Hindlimb muscle (tissue), 1 donor: ENCODE measurements around the gene SNAPC2. TPM values are rescaled to one million over a fixed set of nuclear protein-coding genes. Genes with fewer than 3 reads are reported as not detected.

Source experiments
- DNase-seq: peaks from one replicate; pipeline ENCODE4 v3.0.0-alpha.2; 2013
- polyA plus RNA-seq: library from polyadenylated mRNA; unstranded; fragments of 120-200 nt; gene quantifications from one replicate; pipeline ENCODE4 v1.2.1, GENCODE V29; 2013; ENCODE audit not compliant: insufficient read length

SNAPC2 gene, protein sequence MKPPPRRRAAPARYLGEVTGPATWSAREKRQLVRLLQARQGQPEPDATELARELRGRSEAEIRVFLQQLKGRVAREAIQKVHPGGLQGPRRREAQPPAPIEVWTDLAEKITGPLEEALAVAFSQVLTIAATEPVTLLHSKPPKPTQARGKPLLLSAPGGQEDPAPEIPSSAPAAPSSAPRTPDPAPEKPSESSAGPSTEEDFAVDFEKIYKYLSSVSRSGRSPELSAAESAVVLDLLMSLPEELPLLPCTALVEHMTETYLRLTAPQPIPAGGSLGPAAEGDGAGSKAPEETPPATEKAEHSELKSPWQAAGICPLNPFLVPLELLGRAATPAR
- 22.8 TPM for polyA plus RNA-seq

DNA sequence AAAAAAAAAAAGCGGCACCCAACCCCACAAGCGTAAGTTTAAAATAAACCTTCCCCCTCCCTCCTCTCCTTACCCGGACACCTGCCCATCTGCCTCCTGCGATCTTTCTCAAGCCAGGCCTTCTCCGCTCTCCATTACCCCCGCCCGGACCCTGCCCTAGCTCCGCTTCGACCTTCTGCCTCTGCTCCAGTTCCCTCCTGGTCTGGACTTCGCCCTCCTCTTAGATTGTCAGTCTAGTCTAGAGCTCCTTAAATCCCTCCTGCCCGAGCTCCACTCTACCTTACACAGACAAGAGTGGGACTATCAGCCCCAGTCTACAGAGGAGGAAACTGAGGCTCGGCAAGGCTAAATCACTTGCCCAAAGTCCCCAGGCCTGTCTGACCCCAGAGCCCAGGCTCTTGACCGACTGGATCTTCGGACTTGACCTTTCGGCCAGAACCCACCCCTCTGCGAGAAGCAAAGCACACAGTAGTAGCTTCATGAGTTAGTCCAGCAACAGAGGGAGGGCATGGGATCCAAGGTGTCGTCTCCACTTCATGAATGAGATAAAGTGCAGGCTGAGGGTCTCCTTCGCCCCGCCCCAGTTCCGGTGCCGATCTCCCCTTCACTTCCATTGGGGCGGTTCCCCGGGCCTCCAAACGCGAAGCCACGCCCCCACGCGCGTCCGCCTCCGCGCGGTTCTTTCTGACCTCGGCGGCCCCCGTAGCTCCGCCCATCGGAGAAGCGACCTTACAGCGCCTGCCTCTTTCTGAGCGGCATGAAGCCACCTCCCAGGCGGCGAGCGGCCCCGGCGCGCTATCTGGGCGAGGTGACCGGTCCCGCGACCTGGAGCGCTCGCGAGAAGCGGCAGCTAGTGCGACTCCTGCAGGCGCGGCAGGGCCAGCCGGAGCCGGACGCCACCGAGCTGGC, at the start of gene SNAPC2:
Gene SNAPC2 (plus strand): TSS at position 729 of the 909 bp plus-strand sequence. CDS start 29 bp downstream, at position 758.
- DNase-seq = peak; percentile 95

DNA sequence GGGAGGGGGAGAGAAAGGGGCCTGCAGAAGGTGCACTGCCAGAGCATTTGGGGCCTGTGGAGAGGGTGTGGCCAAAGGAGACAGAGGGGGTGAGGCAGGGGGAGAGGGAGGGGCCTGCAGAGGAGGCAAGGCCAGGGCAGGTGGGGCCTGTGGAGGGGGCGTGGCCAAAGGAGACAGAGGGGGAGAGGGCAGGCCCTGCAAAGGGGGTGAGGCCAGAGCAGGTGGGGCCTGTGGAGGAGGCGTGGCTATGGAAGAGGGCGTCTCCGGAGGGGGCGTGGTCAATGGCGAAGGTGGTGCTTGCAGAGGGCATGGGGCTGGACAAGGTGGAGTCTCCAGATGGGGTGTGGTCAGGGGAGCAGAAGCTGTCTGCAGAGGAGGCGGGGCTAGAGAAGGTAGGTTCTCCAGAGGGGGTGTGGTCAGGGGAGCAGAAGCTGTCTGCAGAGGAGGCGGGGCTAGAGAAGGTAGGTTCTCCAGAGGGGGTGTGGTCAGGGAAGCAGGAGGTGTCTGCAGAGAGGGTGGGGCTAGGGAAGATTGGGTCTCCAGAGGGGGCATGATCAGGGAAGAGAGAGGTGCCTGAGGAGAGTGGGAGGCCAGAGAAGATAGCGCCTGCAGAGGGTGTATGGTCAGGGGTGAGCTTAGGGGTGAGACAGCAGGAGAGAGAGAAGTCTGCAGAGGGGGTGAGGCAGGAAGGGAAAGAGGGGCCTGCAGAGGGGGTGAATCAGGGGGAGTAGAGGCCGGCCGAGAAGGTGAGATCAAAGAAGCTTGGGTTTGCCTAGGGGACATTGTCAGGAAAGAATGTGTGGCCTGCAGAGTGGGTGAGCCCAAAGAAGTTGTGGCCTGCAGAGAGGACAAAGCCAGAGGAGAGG, 49.3 kb upstream of the SNAPC2 start:
- DNase-seq = peak; percentile 47

DNA sequence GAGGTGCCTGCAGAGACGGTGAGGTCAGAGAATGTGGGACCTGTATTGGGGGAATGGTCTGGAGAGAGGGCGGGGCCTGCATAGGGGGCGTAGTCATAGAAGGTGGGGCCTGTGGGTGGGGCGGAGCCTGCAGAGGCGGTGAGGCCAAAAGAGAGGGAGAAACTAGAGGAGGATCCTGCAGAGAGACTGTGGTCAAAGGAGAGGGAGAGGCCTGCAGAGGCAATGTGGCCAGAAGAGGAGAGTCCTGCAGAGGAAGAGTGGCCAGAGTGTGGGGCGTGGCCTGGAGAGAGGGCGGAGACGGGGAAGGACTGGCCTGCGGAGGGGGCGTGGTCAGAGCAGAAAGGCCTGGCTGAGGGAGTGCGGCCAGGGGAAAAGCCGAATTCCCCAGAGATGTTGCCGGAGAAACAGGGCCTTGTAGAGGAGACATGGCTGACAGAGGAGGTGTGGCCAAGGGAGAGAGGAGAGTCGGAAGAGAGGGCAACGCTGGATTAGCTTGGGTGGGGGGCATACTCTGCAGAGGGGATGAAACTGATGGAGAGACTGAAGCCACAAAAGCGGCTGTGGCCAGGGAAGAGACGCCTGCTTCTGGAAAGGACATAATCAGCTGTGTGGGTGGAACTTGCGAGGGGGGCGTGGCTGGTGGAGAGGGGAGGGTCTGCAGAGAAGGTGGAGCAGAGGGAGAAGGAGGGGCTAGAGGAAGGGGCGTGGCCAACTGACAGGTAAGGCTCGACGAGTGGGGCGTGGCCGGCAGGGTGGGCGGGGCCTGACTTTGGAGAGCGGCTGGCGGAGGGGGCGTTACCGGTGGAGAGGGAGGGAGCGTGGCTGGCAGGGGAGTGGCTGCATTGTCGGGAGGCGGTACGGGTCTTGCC, 48.5 kb upstream of the SNAPC2 start:
- peak; percentile 80 for DNase-seq

DNA sequence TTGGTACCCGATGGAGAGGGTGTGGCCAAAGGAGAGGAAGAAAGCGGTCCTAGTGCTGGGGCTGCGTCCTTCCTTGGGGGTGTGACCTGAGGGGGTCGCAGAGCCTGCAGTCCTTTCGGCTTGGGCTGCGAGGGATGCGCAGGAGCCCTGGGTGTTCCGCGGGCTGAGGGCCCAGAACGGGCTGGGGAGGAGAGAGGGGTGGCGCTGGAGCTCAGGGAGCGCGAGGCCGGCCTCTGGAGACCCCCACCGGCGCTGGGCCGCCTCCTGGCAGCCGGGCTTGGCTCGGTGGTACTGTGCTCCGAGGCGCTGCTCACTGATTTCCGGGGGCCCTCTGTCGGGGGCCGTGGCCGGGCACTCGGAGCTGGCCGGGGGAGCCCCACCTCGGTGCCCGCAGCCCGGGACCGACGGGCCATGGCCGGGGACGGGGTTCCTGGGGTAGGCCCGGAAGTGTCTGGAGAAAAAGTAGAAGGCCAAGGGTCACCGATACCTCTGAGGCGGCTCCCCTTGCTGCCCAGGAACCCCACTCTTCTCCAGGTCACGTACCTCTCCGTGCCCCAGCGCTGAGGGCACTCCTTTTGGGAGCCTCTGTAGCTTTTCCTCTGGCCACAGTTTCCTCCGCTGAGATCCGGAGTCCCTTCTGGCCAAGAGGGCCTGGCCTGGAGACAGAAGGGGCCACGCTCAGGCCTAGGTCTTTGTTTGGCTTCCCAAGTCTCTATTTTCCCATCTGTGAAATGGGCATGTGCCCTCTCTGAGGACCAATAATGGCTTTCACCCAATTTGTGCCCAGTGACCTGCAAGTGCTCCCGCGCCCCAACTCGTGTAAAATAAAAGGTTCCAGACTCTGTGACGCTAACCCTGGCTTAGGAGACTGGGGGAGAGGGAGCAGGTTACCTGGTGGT, 47.6 kb upstream of the SNAPC2 start:
- no peak for DNase-seq

DNA sequence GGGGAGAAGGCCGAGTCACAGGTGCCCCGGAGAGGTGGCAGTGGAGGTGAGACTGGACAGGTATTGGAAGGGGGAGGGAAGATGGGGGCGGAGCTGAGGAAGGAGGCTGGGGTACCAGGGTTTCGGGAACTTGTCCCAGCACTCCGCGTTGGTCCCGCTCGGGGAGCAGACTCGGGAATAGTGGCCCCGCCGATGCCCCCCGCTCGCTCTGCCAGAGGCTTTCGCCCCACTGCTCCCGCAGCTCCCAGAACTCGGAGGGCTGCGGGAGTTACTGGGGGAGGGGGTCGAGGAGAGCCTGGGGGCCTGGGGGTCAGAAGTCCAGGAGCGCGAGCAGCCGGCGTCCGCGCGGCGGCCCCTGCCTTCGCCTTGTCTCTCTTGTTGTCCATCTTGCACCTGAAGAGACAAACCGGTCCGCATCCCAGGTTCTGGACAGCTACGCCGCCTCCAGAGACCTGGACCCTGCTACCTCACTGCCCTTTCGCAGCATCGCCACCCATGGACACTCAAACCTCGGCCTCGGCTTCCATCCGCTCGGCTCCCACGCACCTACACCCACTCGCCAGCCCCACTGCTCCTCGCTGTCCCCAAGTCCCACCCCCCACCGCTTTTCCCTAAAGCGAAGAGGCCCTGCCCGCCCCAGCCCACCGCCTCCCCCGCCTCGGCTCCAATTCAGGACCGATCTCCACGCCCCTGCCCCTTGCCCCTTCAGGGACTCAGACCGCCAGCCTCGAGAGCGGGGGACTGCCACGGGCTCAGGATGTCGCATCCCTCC, 46.6 kb upstream of the SNAPC2 start:
- no peak for DNase-seq

DNA sequence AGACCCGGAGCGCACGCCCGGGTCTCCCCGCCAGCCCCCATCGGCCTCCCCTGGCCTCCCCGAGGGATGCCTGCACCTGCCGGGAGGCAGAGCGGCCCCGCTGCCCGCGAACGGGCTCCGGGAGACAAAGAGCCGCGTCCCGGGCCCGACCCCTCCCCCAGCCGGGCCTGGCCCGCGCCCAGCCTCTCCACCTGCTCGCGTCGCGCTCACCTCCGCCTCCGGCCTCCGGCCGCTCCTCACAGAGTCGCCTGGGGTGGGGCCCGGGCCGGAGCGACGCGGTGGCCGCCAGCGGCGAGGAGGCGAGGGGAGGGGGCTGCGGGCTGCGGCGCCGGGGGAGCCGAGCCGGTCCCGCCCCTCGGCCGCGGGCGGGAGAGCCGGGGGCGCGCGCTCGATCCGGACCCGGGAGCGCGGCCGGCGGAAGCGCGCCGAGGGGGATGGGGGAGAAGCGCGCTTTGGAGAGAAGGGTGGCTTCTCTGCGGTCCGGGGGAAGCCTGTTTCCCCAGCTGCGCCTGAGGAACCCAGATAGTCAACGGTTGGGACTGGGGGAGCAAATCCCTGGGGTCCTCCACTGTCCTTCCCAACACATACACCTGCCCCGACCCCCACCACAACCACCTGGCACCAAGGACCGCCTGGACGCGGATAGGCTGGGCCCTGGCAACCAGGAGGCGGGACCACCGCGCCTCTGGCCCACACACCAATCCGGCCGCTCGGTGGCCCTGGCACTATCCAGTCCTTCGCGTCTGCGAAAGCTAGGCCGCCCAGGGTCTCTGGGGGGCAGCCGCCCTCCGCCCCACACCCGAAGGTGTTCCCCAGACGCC, 45.9 kb upstream of the SNAPC2 start, which contains the start of gene PRR36:
Gene PRR36 (minus strand): TSS at position 315 of the 821 bp plus-strand sequence. CDS start 701 bp downstream, outside the sequence.
- DNase-seq = no peak

DNA sequence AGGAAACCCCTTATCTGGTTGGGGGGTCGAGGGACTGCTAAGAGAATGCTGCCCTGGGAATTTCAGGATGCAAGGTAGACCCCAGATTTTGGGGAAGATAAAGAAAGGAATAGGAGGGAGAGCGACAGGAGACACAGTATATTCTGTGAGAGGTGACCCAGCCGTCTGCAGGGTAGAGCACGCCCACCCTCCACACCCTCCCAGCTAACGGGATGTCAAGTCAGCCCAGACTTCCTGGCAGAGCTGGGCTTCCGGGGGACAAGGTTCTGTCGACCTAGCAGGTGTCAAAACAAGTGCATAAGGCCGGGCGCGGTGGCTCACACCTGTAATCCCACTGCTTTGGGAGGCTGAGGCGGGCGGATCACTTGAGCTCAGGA, 45.3 kb upstream of the SNAPC2 start:
- DNase-seq = no peak

DNA sequence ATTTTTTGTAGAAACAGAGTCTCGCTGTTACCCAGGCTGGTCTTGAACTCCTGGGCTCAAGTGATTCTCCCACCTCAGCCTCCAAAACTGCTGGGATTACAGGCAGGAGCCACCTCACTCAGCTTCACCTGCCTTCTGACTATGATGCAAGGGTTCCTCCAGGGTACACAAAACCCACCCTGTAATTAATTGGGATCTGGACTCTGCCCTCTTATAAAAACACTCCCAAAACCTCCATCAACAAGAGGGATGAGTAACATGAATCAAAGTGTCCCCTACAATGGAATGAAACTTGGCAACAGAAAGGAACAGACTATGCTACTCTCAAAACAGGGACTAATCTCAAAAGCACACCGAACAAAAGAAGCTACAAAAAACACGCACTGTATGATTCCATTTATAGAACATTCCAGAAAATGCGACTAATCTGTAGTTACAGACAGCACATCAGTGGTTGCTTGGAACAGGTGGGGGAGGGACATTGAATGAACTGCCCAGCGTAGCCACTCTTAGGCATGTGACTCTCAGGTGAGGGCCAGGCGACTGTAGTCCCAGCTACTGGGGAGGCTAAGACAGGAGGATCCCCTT, 42.8 kb upstream of the SNAPC2 start:
- no peak for DNase-seq

DNA sequence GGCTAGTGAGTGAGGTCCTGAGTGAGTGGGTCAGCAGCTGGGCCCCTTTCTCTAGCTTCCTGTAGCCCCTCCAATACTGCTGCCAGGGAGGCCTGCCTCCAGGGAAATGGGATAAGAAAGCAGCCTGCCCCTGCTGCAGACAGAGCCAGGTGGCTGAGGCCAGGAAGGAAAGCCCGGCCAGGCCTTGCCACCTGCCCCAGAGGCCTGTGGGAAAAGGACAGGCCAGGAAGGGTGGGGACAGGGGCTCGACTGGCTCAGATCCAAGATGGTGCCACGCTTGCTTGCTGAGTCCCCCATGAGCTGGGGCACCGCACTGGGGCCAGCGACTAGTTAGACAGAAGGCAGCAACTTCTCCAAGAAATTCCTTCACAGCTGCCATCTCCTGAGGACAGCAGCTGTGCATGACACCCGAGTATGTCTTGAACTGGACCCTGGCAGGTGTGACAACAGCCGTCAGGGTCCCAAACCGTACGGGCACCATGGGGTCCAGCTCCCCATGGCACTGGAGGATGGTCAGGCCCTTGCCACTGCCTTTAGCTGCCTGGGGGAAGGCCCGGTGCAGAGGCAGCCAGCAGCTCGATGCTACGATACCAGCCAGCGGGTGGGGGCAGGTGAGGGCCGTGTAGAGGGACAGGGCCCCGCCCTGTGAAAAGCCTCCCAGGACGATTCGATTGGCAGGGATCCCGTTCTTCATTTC, 40.9 kb upstream of the SNAPC2 start:
- no peak for DNase-seq

DNA sequence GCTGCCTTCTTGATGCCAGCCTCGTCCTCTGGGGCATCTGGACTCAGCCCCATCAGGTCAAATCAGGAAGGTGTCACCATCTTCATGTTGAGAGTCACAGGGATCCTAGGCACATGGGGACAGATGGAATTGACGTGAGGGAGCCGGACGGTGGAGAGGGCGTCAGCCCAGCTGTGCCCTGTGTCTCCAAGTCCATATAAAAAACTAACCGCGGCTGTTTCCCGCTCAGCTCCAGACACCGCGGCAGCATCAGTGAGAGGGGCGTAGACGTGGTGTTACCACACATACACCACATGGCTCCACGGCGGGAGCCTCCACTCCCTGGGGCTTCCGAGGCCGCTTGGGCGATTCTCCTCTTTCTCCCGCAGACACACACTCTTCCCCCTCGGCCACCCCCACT, 40.3 kb upstream of the SNAPC2 start:
- DNase-seq = no peak

DNA sequence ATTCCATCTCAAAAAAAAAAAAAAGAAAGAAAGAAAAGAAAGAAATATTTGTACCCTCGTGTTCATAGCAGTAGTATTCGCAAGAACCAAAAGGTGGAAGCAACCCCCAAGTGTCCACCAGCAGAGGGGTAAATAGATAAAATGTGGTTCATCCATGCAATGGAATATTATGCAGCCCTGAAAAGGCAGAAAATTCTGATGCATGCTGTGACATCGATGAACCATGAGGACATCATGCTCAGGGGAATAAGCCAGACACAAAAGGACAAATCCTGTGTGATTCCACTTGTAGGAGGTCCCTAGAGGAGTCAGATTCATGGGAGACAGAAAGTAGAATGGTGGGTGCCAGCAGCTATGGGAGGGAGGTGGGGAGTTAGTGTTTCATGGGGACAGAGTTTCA, 38.2 kb upstream of the SNAPC2 start:
- DNase-seq = no peak

DNA sequence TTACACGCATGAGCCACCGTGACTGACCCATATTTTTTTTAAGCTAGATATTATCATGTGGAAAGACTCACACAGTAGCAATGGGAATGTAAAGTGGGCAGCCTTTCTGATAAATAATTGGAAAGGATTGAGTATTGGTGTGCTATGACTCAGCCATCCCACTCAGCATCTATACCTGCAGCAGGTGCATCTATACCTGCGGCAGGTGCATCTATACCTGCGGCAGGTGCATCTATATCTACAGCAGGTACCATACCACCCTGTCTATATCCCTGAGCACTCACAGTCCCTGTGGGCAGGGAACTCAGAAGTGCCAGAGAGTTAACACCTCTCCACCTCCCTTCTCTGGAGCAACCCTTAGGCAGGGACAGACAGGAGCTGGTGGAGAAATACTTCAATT, 37.0 kb upstream of the SNAPC2 start:
- DNase-seq = no peak

DNA sequence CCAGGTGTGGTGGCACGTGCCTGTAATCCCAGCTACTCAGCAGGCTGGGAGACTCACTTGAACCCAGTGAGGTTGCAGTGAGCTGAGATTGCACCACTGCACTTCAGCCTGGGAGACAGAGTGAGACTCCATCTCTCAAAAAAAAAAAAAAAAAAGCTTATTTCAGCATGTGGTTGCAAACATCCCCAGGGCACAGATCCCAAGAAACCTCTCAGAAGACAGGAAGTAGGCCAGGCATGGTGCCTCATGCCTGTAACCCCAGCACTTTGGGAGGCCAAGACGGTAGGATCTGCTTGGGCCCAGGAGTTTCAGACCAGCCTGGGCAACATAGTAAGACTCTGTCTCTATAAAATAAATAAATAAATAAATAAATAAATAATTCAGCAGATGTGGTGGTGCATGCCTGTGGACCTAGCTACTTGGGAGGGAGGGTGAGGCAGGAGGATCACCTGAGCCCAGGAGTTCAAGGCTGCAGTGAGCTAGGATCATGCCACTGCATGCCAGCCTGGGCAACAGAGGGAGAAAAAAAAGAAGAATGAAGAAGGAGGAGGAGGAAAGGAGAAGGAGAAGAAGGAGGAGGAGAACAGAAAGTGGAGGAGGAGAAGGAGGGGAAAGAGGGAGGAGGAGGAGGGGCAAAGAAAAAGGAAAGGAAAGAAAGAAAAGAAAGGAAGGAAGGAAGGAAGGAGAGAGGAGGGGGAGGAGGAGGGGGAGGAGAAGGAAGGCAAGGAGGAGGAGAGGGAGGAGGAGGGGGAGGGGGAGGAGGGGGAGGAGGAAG, 36.2 kb upstream of the SNAPC2 start:
- no peak for DNase-seq

DNA sequence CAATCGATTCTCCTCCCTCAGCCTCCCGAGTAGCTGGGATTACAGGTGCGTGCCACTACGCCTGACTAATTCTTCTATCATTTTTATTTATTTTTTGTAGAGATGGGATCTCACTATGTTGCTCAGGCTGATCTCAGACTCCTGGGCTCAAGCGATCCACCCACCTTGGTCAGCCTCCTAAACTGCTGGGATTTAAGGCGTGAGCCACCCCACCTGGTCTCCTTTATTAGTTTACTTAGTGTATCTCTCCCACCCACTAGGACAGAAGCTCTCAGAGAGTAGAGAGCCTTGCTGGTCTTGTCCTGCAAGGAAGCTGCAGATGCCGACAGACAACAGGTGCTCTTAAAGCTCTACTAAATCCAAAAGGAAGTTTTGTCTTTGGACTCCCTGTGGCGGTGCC, 34.3 kb upstream of the SNAPC2 start:
- DNase-seq = no peak

DNA sequence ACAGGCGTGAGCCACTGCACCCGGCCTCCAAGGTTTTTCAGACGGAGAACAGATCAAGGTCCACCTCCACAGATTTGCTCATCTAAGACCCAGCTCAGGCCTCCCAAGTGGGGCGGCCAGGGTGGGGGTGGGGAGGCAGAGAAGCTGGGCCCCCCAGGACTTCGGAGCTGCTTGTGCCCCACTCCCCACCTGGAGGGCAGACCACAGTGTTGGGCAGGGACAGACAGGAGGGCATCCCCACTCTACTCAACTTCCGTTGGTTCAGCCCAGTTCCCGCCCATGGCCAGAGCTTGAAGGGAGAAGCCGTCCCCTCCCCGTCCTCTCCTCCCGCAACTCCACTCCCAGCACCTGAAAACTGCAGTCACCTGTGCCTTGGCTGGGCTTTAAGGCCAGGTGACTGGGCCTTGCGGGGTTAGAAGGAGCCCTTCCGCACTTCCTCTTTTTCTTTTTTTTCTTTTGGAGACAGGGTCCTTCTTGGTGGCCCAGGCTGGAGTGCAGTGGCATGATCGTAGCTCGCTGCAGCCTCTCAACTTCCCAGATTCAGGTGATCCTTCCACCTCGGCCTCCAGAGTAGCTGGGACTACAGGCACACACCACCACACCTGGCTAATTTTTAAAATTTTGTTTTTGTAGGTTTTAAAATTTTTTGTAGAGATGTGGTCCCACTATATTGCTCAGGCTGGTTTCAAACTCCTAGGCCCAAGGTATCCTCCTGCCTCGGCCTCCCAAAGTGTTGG, 32.6 kb upstream of the SNAPC2 start:
- no peak for DNase-seq

DNA sequence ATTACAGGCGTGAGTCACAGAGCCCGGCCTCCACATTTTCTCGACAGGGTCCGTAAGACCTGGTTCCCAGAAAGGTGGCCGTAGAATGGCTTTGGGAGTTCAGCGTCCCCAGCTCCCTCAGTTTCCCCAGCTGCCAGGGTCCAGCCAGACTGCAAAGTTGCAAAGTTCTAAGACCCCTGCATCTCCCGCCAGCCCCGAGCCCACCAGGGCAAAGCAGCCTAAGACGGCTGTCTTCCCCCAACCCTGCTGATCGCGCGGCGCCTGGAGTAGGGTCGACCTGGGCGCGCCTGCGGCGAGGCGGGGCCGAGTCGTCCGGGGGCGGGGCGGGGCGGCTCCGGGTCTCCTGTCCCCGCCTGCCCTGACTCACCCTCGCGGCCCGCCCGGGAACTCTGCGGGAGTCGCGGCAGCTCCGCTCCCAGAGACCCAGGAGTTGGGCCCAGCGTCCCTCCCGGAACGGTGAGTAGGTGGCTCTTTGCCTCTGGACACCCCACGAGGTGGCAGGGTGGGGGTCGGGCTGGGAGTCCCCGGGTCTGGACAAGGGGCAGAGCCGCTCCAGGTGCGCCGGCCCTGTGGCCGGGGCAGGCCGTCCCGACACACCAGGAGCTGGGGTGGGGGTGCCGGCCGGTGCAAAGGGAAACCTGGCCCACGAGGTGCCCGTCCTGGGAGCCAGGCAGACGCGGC, 31.9 kb upstream of the SNAPC2 start, which contains the start of gene LRRC8E:
Gene LRRC8E (plus strand): TSS at position 366 of the 681 bp plus-strand sequence. CDS start 7,094 bp downstream, outside the sequence.
- no peak for DNase-seq
